ENCODE measurements around the gene ESRRA. TPM values are rescaled to one million over a fixed set of nuclear protein-coding genes. Genes with fewer than 3 reads are reported as not detected.
A peak's percentile ranks its signal among the peaks of the same experiment; 100 is the strongest.
"Not testable (repeated sequence)": the region's sequence is repeated elsewhere in the genome, so short reads cannot be mapped to it uniquely, and the experiment has no call there.

Gene ESRRA
- total RNA-seq, 2 donors from 2014 or later: 40.5 to 42.4 TPM

DNA sequence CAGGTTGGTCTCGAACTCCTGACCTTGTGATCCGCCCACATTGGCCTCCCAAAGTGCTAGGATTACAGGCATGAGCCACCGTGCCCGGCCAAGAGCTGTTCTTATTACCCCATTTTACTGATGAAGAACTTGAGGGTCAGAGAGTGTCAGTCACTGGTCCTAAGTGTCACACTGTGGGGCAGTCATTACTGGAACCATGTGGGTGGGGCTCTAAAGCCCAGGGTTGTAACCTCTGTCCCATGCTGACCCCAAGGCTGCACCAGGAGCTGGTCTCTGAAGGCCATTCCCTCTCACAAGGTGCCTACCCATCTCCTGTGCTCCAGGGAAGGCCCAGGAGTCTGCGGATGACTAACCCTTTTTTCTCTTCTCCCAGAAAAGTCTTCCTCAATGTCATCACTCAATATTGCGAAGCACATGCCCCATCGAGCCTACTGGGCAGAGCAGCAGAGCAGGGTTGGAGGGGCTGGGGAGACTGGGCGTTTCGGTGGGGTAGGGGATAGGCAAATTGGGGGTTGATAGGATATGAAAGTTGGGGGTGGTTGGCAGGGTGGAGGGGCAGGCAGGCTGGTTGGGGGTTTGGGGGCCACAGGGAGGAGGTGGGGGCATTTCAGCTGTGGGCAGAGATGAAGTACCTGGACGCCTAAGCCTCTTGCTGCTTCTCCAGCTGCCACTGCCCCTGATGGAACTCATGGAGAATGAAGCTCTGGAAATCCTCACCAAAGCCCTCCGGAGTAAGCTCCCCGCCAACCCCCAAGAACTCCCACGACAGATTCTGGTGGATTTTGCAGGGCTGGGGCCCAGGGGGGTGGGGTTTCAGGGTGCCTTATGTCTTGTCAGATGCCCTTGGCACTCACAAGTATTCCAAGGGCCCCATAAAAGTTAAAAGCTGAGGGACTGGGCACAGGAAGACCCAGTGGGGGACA, 2.0 kb upstream of the ESRRA start:
- DNase-seq (no peak), ATAC-seq (replicated peaks in 1 of 2) (no peak)
- Mint-ChIP-seq H3K27ac (no peak overlapping the region), H3K36me3 (ENCODE audit: insufficient read depth in 2 of 2) (peaks cover 0 to 10% of the 10 kb centered on the region in 2 donors), H3K4me3 (peak overlapping the region in 1 of 2 donors; percentile 95), H3K9me3 (no peaks in the 10 kb centered on the region), H3K27me3 (ENCODE audit: low read depth) (peaks cover 32% of the 10 kb centered on the region), H3K4me1 (ENCODE audit: low read depth) (peaks cover 51% of the 10 kb centered on the region)

DNA sequence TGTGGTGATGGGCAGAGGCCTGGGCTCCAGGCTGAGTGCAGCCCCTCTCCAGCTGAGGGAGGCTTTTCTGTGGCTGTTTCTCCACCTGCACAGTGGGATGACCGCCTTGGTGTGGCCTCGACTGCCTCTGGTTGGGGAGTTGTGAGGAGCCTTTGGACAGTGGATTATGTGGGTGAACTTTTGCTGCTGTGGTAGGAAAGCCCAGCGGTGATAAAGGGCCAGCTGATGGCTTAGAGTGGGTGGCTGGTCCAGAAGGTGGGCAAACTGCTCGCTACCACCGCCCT, 1.4 kb upstream of the ESRRA start:
- Mint-ChIP-seq H3K4me3 (peak overlapping the region; percentile 95 to 98), H3K27me3 (ENCODE audit: low read depth) (peaks cover 26% of the 10 kb centered on the region), H3K36me3 (ENCODE audit: insufficient read depth in 2 of 2) (peaks cover 0 to 10% of the 10 kb centered on the region in 2 donors), H3K27ac (no peak overlapping the region), H3K9me3 (no peaks in the 10 kb centered on the region), H3K4me1 (ENCODE audit: low read depth) (peaks cover 51% of the 10 kb centered on the region)
- DNase-seq (no peak), ATAC-seq (replicated peaks in 1 of 2) (no peak)

DNA sequence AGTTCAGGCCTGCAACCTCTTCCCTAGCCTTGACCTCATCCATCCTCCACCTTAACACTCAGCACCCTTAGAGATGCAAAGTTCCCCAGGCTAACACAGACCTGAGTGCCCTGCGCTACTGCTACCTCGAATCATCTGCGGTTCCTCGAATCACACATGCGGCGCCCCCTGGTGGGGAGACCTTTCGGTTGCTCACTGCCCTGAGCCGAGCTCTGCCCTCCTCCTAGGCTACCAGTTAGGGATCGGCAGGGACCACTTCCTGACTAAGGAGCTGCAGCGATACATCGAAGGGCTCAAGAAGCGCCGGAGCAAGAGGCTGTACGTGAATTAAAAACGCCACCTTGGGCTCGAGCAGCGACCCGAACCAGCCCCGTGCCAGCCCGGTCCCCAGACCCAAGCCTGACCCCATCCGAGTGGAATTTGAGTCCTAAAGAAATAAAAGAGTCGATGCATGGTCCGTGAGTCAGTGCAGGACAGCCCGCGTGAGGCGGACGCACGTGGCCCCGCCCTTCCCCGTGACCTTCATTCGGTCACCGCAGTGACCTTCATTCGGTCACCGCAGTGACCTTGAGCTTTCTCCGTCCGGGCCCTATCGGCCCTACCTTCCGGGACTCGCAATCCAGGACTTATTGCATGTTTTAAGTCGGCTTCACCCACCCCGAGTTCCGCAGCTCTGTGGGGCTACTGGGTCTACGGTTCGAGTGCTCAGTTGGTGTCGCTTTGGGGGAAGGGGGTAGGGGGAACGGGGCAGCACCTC, 830 bp upstream of the ESRRA start:
- Mint-ChIP-seq H3K9me3 (no peaks in the 10 kb centered on the region), H3K27me3 (ENCODE audit: low read depth) (peaks cover 23% of the 10 kb centered on the region), H3K4me3 (peak overlapping the region; percentile 95 to 98), H3K36me3 (ENCODE audit: insufficient read depth in 2 of 2) (peaks cover 0 to 10% of the 10 kb centered on the region in 2 donors), H3K27ac (peak overlapping the region; percentile 97), H3K4me1 (ENCODE audit: low read depth) (peaks cover 50% of the 10 kb centered on the region)
- ATAC-seq (replicated peaks in 1 of 2): peak; percentile 47
- peak; percentile 96 to 97 for DNase-seq

DNA sequence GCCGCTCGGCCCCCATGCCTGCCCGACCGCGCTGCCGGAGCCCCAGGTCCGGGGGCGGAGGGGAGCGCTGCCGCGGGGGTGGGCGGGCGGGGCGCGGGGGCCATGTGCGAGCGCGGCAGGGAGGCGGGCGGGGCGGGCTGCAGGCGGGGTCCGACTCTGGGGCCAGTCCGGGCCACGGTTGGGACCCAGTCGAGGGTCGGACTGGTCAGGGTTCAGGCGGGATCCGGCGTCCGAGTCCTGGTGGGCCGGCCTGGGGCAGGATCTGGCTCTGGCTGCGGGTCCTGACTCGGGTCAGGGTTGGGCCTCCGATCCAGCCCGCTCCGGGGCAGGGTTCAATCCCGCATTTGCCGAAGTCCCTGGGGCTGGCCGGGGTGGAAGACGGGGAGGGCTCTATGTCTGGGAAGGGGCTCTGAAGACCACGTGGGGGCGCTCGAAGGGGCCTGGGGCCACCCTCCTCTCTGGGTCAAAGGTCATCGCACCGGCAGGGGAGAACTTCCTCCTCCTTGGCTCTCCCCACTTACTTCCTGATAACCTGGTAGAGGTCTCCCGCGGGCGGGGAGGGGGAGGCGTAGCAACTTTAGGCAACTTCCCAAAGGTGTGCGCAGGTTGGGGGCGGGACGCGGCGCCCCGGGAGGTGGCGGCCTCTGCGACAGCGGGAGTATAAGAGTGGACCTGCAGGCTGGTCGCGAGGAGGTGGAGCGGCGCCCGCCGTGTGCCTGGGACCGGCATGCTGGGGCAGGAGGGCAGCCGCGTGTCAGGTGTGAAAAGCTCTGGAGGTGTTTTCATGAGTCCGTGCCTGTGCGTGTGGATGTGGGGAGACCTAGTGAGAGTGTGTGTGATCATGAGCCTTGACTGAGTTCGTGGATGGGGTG, 603 bp downstream of the ESRRA start:
- DNase-seq: peak; percentile 79 to 82
- Mint-ChIP-seq H3K27me3 (ENCODE audit: low read depth) (peaks cover 11% of the 10 kb centered on the region), H3K4me1 (ENCODE audit: low read depth) (peaks cover 44% of the 10 kb centered on the region)

DNA sequence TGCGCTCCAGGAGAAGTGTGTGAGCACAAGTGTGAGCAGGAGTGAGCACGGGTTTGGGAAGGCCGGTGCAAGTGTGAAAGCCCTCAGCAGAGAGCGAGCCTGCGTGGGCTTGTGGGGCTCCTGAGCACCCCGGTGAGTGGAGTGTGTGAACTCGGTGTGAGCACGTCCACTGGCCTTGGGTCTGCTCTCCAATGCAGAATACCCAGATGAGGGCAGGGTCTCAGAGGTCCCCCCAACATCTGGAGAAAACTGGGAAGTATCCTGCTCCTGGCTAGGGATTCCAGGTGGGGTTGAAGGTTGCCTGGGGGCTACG, 1.2 kb downstream of the ESRRA start:
- DNase-seq: no peak
- Mint-ChIP-seq H3K27me3 (ENCODE audit: low read depth) (peaks cover 5% of the 10 kb centered on the region), H3K4me3 (peak overlapping the region; percentile 93 to 100), H3K27ac (peak overlapping the region; percentile 23), H3K4me1 (ENCODE audit: low read depth) (peaks cover 42% of the 10 kb centered on the region), H3K9me3 (no peaks in the 10 kb centered on the region), H3K36me3 (ENCODE audit: insufficient read depth in 2 of 2) (peaks cover 0 to 10% of the 10 kb centered on the region in 2 donors)
- ATAC-seq (replicated peaks in 1 of 2): no peak

More for the DNA sequence above, 603 bp downstream of the ESRRA start:
- no peaks in the 10 kb centered on the region for H3K9me3 Mint-ChIP-seq
- H3K27ac Mint-ChIP-seq: peak overlapping the region; percentile 23
- H3K36me3 Mint-ChIP-seq (ENCODE audit: insufficient read depth in 2 of 2): peaks cover 0 to 10% of the 10 kb centered on the region in 2 donors
- ATAC-seq (replicated peaks in 1 of 2): peak; percentile 31 to 34
- H3K4me3 Mint-ChIP-seq: peak overlapping the region; percentile 93 to 100

DNA sequence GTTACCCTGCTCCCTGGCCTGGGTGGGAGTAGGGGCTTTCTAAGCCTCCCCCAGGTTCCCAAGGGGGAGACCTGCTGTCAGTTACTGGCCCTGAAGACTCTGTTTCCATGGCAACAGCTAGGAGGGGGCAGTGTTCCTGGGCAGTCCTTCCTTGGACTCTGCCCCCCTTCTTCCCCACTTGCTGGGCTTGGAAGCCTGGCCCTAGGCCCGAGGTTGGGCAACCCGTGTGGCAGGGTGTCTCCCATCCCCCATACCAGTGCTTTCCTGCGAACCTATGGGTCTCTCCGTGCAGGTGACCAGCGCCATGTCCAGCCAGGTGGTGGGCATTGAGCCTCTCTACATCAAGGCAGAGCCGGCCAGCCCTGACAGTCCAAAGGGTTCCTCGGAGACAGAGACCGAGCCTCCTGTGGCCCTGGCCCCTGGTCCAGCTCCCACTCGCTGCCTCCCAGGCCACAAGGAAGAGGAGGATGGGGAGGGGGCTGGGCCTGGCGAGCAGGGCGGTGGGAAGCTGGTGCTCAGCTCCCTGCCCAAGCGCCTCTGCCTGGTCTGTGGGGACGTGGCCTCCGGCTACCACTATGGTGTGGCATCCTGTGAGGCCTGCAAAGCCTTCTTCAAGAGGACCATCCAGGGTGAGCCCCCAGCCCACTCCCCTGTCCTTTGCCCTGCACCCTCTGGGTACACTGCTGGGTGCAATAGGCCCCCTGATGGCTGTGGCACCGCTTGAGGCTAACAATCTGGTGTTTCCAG, 1.7 kb downstream of the ESRRA start:
- Mint-ChIP-seq H3K27me3 (ENCODE audit: low read depth) (peaks cover under 1% of the 10 kb centered on the region), H3K4me3 (peak overlapping the region; percentile 93 to 100), H3K4me1 (ENCODE audit: low read depth) (peaks cover 42% of the 10 kb centered on the region)

GRCh38 chr11:64307795-64308194, 2.5 kb downstream of the ESRRA start:
- not testable (repeated sequence) for H3K9me3 Mint-ChIP-seq; H3K27me3 Mint-ChIP-seq (ENCODE audit: low read depth); H3K36me3 Mint-ChIP-seq (ENCODE audit: insufficient read depth in 2 of 2); DNase-seq; ATAC-seq (replicated peaks in 1 of 2)
- peaks cover 47% of the 10 kb centered on the region for H3K4me1 Mint-ChIP-seq (ENCODE audit: low read depth)
- peak overlapping the region; percentile 61 for H3K27ac Mint-ChIP-seq
- H3K4me3 Mint-ChIP-seq: peak overlapping the region; percentile 50 to 100

More for the DNA sequence above, 1.7 kb downstream of the ESRRA start:
- DNase-seq: no peak
- no peak for ATAC-seq (replicated peaks in 1 of 2)
- Mint-ChIP-seq H3K27ac (no peak overlapping the region), H3K9me3 (no peaks in the 10 kb centered on the region), H3K36me3 (ENCODE audit: insufficient read depth in 2 of 2) (peaks cover 0 to 10% of the 10 kb centered on the region in 2 donors)

DNA sequence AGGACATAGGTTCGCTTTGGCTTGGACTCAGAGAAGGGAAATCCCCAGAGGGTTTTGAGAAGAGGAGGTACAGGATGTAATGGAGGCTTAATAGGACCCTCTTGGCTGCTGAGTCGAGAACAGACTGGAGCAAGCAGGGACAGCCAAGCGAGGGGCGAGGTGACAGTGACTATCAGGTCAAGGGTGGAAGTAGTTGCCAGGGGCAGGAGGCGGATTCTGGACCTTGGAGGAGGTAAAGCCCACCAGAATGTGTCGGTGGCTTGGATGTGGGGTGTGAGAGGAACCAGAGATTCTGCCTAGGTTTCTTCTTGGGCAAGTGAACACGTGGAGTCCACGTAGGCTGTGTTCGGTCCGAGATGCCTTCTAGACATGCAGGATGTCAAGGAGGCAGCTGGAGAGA, 7.6 kb downstream of the ESRRA start:
- Mint-ChIP-seq H3K27me3 (ENCODE audit: low read depth) (no peaks in the 10 kb centered on the region), H3K4me3 (no peak overlapping the region)

DNA sequence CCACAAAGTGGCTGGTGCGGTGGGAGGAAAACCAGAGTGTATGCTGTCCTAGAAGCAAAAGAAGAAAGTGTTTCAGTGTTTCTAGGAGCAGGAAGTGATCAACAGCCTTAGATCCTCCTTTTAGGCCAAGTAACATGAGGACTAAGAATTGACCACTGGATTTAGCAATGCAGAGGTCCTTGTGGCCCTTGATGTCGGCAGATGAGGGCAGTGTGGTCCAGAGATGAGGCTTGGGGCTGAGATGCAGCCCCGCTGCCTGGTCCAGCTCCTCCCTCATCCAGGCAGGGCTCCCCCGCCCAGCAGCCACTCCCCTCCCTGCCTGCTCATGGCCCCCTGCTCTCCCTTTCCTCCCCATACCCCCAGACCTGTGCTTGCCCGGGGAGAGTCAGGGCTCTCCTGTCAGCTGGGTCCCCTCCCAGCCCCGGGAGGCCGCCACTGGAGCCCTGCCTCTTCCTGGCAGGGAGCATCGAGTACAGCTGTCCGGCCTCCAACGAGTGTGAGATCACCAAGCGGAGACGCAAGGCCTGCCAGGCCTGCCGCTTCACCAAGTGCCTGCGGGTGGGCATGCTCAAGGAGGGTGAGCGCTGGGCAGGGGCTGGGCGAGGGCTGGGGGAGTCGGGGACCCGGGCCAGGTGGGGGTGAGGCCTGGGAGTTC, 8.3 kb downstream of the ESRRA start:
- Mint-ChIP-seq H3K4me3 (no peak overlapping the region), H3K9me3 (no peaks in the 10 kb centered on the region), H3K36me3 (ENCODE audit: insufficient read depth in 2 of 2) (peaks cover 2 to 4% of the 10 kb centered on the region in 2 donors), H3K27ac (no peak overlapping the region), H3K4me1 (ENCODE audit: low read depth) (peaks cover 44% of the 10 kb centered on the region), H3K27me3 (ENCODE audit: low read depth) (no peaks in the 10 kb centered on the region)
- no peak for DNase-seq
- ATAC-seq (replicated peaks in 1 of 2): no peak

More for the DNA sequence above, 7.6 kb downstream of the ESRRA start:
- Mint-ChIP-seq H3K4me1 (ENCODE audit: low read depth) (peaks cover 42% of the 10 kb centered on the region), H3K9me3 (no peaks in the 10 kb centered on the region), H3K27ac (peak overlapping the region; percentile 36), H3K36me3 (ENCODE audit: insufficient read depth in 2 of 2) (peaks cover 0 to 2% of the 10 kb centered on the region in 2 donors)
- DNase-seq: no peak
- ATAC-seq (replicated peaks in 1 of 2): no peak

DNA sequence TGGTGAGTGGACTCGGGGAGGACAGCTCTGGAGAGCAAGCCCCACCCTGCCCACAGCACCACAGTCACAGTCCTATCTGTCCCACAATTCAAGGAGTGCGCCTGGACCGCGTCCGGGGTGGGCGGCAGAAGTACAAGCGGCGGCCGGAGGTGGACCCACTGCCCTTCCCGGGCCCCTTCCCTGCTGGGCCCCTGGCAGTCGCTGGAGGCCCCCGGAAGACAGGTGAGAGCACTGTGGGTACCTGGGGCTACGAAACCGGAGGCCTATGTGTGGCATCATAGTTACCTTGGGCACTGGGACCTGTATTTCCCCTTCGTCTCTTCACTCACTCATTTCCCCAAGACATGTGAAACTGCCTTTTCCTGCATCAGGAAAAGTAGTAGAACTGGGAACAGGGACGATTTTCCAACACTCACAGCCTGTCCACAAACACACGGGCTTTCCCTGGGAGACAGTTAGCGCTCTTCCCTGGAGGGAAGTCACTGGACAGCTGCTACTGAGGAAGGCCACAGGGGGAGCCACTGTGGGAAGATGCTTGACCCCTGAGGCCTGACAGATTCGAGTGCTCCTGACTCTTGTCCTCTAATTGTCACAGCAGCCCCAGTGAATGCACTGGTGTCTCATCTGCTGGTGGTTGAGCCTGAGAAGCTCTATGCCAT, 9.0 kb downstream of the ESRRA start:
- Mint-ChIP-seq H3K27me3 (ENCODE audit: low read depth) (no peaks in the 10 kb centered on the region), H3K27ac (no peak overlapping the region), H3K4me1 (ENCODE audit: low read depth) (peaks cover 49% of the 10 kb centered on the region), H3K4me3 (no peak overlapping the region), H3K36me3 (ENCODE audit: insufficient read depth in 2 of 2) (peaks cover 7% of the 10 kb centered on the region in 2 donors), H3K9me3 (no peaks in the 10 kb centered on the region)
- ATAC-seq (replicated peaks in 1 of 2) (no peak), DNase-seq (no peak)

DNA sequence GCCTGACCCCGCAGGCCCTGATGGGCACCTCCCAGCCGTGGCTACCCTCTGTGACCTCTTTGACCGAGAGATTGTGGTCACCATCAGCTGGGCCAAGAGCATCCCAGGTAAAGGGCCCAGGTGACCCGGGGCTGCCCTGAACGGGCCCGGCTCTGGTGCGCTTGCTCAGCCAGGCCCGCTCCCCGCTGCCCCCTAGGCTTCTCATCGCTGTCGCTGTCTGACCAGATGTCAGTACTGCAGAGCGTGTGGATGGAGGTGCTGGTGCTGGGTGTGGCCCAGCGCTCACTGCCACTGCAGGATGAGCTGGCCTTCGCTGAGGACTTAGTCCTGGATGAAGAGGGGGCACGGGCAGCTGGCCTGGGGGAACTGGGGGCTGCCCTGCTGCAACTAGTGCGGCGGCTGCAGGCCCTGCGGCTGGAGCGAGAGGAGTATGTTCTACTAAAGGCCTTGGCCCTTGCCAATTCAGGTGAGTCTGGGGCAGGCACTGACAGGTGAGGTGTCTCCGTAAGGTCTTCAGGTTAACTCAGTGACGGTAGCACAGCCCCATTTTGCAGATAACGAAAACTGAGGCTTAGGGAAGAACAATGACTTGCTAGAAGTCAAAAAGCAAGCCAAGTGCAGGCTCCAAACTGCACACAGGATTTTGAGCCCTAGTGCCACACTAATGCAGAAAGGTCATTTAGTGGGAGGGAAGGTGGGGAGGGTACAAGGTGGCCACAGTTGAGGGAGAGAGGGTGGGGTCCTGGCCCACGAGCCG, 9.7 kb downstream of the ESRRA start:
- Mint-ChIP-seq H3K27ac (no peak overlapping the region), H3K36me3 (ENCODE audit: insufficient read depth in 2 of 2) (peaks cover 7% of the 10 kb centered on the region in 2 donors), H3K27me3 (ENCODE audit: low read depth) (no peaks in the 10 kb centered on the region), H3K9me3 (no peaks in the 10 kb centered on the region), H3K4me1 (ENCODE audit: low read depth) (peaks cover 54% of the 10 kb centered on the region), H3K4me3 (peak overlapping the region in 1 of 2 donors; percentile 11)
- ATAC-seq (replicated peaks in 1 of 2) (no peak), DNase-seq (no peak)

All from activated T-cell treated with anti-CD3 and anti-CD28 coated beads, Interleukin-2, amount 50 U/mL, for 72 hours (primary cell).